Activated CD4-positive, CD25-positive, alpha-beta regulatory T cell treated with anti-CD3 and anti-CD28 coated beads, Interleukin-2, amount 50 U/mL, for 16 hours (primary cell): ENCODE results near the gene PLCL1.

ENCODE experiments used
- DNase-seq: peaks from one replicate; pipeline ENCODE4 v3.0.0-alpha.2; 2020; ENCODE audit warnings: low read depth, low spot score

Gene PLCL1

GRCh38 chr2:197926673-197927072, 122.3 kb downstream of the PLCL1 start:
- no peak for DNase-seq

- DNase-seq, result no peak
These were observed 123.6 kb downstream of the PLCL1 start for GRCh38 chr2:197927994-197928393.

DNA sequence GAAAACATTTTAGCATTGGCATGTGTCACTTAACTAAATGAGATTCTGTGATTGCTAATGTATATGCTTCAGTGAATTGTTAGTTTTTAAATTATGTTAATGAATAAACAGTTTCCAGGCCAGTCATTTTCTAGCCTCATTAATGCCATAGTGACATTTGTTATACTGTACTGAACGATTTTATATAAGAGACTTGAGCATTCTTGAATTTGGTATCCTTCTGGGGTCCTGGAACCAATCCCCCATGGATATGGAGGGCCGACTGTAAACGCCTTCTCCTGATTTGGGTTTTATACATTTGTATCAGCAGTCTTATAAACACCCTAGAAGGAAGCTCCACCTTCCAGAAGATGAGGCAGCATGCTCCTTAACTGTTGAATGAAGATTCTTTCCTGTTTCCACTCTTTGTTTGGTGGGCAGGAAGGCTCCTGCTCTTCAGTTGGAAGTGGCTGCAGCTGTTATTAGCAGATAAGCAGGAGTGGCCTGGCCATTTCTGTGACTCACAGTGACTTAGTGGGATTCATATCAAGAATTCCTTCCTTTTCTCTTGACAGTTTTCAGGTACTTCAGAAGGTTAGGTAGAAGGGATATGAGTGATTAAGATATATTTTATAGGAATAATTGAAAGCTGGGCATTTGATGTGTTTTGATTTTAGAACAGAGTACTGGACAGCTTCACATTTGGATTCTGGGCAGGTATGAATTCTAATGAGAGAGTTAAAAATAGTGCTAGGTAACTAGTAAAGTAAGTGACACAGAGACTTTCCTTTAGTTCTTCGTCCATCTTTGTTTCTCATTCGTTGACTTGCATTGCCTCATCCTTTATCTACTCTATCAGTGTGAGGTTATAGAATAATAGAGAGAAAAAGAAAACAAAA, 124.9 kb downstream of the PLCL1 start:
- no peak for DNase-seq

GRCh38 chr2:197929886-197930227, 125.5 kb downstream of the PLCL1 start:
- no peak for DNase-seq

GRCh38 chr2:197930570-197931278, 126.3 kb downstream of the PLCL1 start:
- no peak for DNase-seq

- no peak for DNase-seq
These were observed 127.4 kb downstream of the PLCL1 start for GRCh38 chr2:197931661-197932312.

- no peak for DNase-seq
These were observed 128.0 kb downstream of the PLCL1 start for GRCh38 chr2:197932374-197932773.

GRCh38 chr2:197934261-197934933, 130.0 kb downstream of the PLCL1 start:
- no peak for DNase-seq

DNA sequence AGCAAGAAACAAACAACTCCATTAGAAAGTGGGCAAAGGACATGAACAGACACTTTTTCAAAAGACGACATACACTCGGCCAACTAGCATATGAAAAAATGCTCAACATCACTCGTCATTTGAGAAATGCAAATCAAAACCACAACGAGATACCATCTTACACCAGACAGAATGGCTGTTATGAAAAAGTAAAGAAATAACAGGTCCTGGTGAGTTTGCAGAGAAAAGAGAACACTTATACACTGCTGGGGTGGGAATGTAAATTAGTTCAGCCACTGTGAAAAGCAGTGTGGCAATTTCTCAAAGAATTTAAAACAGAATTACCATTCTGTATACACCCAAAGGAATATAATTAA, 130.5 kb downstream of the PLCL1 start:
- DNase-seq, result no peak

- DNase-seq, result no peak
These were observed 133.4 kb downstream of the PLCL1 start for GRCh38 chr2:197937814-197938213.

GRCh38 chr2:197938555-197938954, 134.2 kb downstream of the PLCL1 start:
- DNase-seq, result no peak

DNA sequence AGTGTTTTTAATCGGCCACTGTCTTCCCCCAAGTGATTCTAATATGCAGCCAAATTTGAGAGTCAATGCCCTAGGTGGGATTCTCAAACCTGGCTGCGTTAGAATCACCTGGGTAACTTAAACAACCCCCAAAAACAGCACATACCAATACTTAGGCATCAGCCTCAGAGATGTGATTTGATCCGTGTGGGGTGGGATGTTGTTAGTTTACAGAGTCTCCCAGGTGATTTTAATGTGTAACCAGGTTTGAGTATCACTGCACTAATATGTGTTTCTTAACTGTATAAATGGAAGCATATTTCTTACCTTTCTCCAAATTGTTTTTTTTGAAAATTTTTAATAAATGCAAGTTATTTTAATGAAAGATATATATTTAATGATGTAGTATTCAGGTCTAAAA, 135.4 kb downstream of the PLCL1 start:
- DNase-seq, result no peak

DNA sequence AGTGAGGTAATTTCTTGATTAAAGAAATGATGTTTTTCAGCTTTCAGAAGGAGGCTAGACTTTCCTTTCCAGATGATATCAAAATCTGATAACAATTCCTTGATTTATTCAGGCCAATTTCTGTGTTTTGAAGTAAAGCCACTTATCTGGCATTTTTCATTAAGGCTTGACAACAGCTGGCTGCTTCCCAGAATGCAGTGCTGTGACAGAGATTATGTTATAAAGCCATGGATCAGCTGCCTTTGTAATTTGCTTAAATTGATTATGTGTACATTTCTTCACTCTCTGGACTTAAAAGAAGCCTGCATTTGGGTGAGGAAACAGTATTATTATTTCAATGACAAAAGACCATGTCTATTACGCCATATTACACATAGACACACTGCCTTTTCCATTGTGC, 136.0 kb downstream of the PLCL1 start:
- DNase-seq, result no peak

DNA sequence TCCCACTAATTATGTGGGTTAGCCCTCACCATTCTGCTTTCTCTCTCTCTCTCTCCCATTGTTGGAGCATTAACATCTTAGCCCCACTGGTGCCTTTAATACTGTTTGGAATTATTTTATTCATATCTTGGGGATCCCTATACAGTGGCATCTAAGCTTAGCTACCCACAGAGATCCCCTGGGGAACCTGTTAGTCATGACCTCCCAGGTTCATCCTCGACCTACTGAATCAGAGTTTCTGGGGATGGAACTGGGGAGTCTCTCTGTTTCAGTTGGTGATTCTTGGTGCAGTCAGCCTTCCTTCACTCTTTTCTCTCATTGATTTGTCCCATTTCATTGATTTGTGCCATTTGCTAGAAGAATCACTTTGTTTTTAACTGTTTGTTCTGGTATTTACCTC, 137.3 kb downstream of the PLCL1 start:
- no peak for DNase-seq

- no peak for DNase-seq
These were observed 139.3 kb downstream of the PLCL1 start for GRCh38 chr2:197943731-197944130.

GRCh38 chr2:197944416-197945096, 140.2 kb downstream of the PLCL1 start:
- no peak for DNase-seq

DNA sequence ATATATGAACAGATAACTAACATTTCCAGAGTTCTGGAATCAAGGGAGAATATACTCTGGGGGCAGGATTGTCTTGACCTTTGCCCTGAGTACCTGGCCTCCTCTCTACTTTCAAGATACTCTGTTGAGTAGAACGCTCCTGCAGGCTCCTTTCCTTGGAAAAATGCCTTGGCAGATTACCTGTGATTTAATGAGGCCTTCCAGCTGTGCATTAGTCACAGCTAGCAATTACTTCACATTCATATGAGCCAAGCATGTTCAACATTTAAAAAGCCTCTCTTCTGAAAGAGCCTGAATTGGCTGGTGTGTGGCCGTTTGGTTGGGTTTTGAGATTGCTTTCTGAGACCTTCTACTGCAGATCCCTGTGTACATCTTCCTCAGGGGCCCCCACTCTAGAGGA, 142.2 kb downstream of the PLCL1 start:
- DNase-seq, result no peak

DNA sequence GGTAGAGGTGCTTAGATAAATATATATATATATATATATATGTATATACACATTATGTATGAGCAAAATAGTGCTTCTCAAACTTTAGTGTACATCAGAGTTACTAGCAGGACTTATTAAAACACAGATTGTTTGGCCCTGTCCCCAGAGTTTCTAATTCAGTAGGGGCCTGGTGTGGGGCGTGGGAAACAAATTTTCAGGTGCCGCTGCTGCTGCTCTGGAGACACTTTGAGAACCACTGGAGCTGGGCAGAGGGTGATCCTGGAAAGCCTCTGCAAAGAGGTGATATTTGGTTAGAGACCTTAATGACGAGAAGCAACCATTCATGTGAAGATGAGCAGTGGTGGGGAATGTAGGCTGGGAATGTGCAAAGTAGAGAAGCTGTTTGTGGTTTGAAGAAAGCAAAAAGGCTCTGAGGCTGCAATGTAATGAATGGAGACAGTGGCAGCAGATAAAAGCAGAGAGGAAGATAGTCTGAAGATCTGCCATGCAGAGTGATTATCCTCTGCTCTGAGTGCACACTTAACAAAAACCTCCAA, 142.9 kb downstream of the PLCL1 start:
- DNase-seq, result no peak

GRCh38 chr2:197949224-197949623, 144.8 kb downstream of the PLCL1 start:
- DNase-seq, result no peak

DNA sequence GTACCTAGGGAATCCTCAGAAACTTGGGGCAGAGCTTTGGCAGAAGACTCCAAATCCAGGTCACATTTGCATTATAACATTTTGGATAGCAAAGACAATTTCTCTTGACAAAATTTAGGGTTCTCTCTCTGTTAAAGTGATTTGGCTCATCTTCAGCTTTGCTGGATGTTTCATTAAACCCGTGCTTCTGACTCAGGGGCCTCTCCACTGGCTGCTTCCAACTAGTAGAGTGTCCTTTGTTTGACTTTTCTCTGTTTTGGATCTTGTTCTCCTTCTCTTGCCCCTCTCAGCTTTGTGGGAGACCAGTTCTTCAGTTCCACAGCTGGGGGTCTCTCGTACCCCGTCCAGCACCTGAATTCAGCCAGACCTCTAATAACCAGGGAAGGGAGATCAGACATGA, 145.6 kb downstream of the PLCL1 start:
- DNase-seq, result no peak

DNA sequence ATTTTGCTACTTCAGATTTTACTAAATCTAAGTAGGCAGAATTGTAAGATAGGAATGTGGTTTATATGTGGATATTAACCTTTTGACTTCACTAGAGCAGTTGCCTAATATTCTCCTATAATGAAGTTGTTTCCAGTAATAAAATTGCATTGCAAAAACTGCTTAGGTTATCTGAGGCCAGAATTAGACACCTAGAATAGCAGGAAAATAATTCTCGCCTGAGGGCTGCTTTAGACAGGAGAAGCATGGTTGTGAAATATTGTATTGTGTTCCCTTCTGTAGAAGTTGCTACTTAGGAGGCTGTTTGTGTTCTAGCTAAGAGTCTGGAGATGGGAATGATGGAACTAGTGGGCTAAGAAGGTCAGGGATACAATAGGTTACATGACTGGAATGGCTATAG, 146.3 kb downstream of the PLCL1 start:
- no peak for DNase-seq
